Activated gamma-delta T cell treated with anti-CD3 and anti-CD28 coated beads, Interleukin-2, amount 50 U/mL, for 16 hours (primary cell): ENCODE results near the gene ARSG.
"Not testable (repeated sequence)": the region's sequence is repeated elsewhere in the genome, so short reads cannot be mapped to it uniquely, and the experiment has no call there.

Experiments
- DNase-seq: peaks from one replicate; pipeline ENCODE4 v3.0.0-alpha.2; 2020; ENCODE audit warnings: low read depth

ARSG gene

GRCh38 chr17:68329331-68329730 is 38.0 kb downstream of the ARSG start:
- DNase-seq, result no peak

- not testable (repeated sequence) for DNase-seq
Observed at GRCh38 chr17:68331932-68332331, 40.6 kb downstream of the ARSG start.

GRCh38 chr17:68334393-68334792 is 43.1 kb downstream of the ARSG start:
- DNase-seq, result no peak

- no peak for DNase-seq
Observed at GRCh38 chr17:68341482-68341881, 50.2 kb downstream of the ARSG start.

GRCh38 chr17:68343976-68344375 is 52.7 kb downstream of the ARSG start:
- DNase-seq, result no peak

- peak; percentile 15 for DNase-seq
Observed at GRCh38 chr17:68344701-68345136, 53.4 kb downstream of the ARSG start.

GRCh38 chr17:68346448-68346847 is 55.2 kb downstream of the ARSG start:
- DNase-seq, result peak; percentile 49

GRCh38 chr17:68347380-68347779 is 56.1 kb downstream of the ARSG start:
- DNase-seq, result no peak

GRCh38 chr17:68349157-68349556 is 57.9 kb downstream of the ARSG start:
- no peak for DNase-seq

- DNase-seq, result no peak
Observed at GRCh38 chr17:68351395-68351794, 60.1 kb downstream of the ARSG start.

GRCh38 chr17:68352041-68352440 is 60.7 kb downstream of the ARSG start:
- no peak for DNase-seq

GRCh38 chr17:68352671-68353070 is 61.4 kb downstream of the ARSG start:
- DNase-seq, result not testable (repeated sequence)

GRCh38 chr17:68353111-68353521 is 61.8 kb downstream of the ARSG start:
- DNase-seq, result no peak

GRCh38 chr17:68354311-68354710 is 63.0 kb downstream of the ARSG start:
- DNase-seq, result not testable (repeated sequence)

GRCh38 chr17:68355108-68355507 is 63.8 kb downstream of the ARSG start:
- DNase-seq, result not testable (repeated sequence)

- DNase-seq, result peak; percentile 46
Observed at GRCh38 chr17:68356520-68356919, 65.2 kb downstream of the ARSG start.

- no peak for DNase-seq
Observed at GRCh38 chr17:68356949-68357455, 65.7 kb downstream of the ARSG start.

GRCh38 chr17:68357886-68358285 is 66.6 kb downstream of the ARSG start:
- DNase-seq, result no peak

GRCh38 chr17:68359791-68360535 is 68.7 kb downstream of the ARSG start:
- no peak for DNase-seq

- no peak for DNase-seq
Observed at GRCh38 chr17:68365469-68365868, 74.2 kb downstream of the ARSG start.

GRCh38 chr17:68368387-68368786 is 77.1 kb downstream of the ARSG start:
- no peak for DNase-seq

GRCh38 chr17:68375566-68375965 is 84.3 kb downstream of the ARSG start:
- no peak for DNase-seq

- not testable (repeated sequence) for DNase-seq
Observed at GRCh38 chr17:68376178-68376577, 84.9 kb downstream of the ARSG start.

- no peak for DNase-seq
Observed at GRCh38 chr17:68377771-68378267, 86.5 kb downstream of the ARSG start.
